Glutamatergic neuron (in vitro differentiated cells): ENCODE data around the gene FIS1. TPM values are rescaled to one million over a fixed set of nuclear protein-coding genes. Genes with fewer than 3 reads are reported as not detected.

ENCODE experiments used
- DNase-seq: peaks from one replicate; pipeline ENCODE4 v3.0.0; 2022
- H3K27ac Mint-ChIP-seq: one replicate; pipeline ENCODE4 v1.8.0; 2020; ENCODE audit warnings: mild to moderate bottlenecking, mixed read lengths, inconsistent platforms; ENCODE audit not compliant: unreplicated experiment
- H3K27me3 Mint-ChIP-seq: one replicate; pipeline ENCODE4 v1.8.0; 2020; ENCODE audit warnings: mild to moderate bottlenecking, moderate library complexity, mixed read lengths, inconsistent platforms; ENCODE audit not compliant: unreplicated experiment
- H3K36me3 Mint-ChIP-seq: one replicate; pipeline ENCODE4 v1.8.0; 2020; ENCODE audit warnings: mild to moderate bottlenecking, mixed read lengths, inconsistent platforms; ENCODE audit not compliant: unreplicated experiment
- H3K4me1 Mint-ChIP-seq: one replicate; pipeline ENCODE4 v1.8.0; 2020; ENCODE audit warnings: mild to moderate bottlenecking, low read depth, mixed read lengths, inconsistent platforms; ENCODE audit not compliant: unreplicated experiment
- H3K4me3 Mint-ChIP-seq: one replicate; pipeline ENCODE4 v1.8.0; 2020; ENCODE audit warnings: mild to moderate bottlenecking, mixed read lengths, inconsistent platforms; ENCODE audit not compliant: unreplicated experiment
- H3K9me3 Mint-ChIP-seq: one replicate; pipeline ENCODE4 v1.8.0; 2020; ENCODE audit warnings: mild to moderate bottlenecking, moderate library complexity, mixed read lengths, inconsistent platforms; ENCODE audit not compliant: unreplicated experiment
- CTCF ChIP-seq: fragments of 200-600 bp; sonication (generic); IDR thresholded peaks from one replicate; pipeline ENCODE4 v1.5.0; 2021; ENCODE audit not compliant: partially characterized antibody, unreplicated experiment
- total RNA-seq: library from RNA; stranded (reverse); fragmentation: NEBNext Ultra II Directional; extraction: Animal tissue kit (Norgen Biotek cat#: 25700); gene quantifications from one replicate; pipeline ENCODE4 v1.2.1, GENCODE V29; 2021; ENCODE audit not compliant: unreplicated experiment

The FIS1 gene
- total RNA-seq, 1 donor from 2014 or later, result 128 TPM

DNA sequence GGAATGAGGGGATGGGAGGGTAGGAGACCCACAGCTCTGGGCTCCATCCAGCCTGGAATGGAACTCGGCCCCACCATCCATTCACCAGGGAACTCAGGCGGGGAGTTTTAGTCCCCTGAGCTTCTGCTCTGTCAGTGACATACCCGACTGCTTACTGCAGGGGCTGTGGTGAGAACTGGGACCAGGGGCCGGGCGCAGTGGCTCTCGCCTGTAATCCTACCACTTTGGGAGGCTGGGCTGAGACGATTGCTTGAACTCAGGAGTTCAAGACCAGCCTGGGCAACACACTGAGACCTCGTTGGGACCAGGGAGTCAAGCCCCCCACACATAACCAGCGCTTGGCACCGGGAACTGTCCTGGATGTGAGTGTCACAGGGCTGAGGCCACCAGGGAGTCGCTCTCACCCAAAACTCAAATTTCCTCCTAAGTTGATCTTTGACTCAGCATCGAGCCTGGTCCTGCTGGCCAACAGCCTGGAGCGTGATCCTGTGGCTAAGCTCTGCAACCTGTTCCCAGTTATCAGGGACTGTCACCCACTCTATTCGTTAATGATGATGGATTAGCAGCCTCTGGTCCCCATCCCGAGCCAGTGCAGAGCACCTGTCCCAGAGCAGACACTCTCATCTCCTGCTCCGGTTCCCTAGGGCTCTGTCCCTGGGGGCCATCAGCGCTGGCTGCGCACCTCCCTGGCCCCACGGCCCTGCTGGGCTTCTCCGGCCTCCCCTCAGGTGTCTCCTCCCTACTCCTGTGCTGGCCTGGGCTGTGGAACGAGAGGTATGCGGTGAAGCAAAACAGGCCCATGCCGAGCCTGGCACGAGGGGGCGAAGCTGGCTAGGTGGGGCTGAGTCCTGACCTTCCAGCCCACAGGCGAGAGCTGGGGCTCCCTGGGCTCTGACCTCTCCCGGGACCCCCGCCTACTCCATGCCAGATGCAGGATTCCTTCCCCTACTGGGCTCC is 6.4 kb downstream of the FIS1 start:
- peak overlapping the region; percentile 74 for H3K27ac Mint-ChIP-seq
- no peaks in the 10 kb centered on the region for H3K36me3 Mint-ChIP-seq

DNA sequence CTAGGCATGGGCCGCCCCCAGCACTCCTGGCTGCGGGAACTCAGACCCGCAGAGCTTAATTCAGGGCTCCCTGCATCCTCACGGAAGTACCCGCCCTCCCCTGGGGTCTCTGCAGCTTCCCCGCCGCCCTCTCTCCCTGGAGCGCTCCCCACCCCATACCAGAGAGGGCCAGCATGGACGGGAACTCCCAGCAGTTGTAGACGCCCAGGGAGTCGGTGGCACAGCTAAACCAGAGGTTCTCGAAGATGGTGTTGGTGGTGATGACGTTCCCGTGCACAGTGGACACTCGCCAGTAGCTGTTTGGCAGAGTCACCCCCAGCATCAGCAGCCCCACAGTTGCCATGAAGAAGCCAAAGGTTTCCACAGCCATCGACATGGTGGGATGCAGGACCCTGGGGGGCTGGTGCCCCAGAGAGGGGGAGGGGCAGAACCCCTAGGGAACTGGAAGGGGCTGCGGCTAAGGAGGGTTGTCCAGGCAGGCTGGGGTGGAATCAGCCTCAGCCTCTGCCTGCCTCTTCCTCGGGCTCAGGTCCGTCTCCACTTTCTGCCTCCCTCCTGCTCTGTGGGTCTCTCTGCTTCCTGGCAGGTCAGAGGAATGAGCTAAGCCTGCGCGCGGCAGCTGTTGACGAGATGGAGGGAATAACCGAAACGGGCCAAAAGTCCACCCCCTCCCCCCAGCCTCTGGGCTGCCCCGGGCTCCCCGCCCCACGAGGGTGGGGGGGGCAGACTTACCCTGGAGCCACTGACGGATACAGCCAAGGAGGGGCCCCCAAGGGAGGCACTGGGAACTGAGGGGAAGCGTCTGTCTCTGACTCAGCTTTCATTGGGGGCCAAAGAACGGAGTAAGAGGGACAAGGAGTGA is 7.4 kb downstream of the FIS1 start, which contains the start of gene CLDN15:
Gene CLDN15, minus strand, starts transcription at position 597 of the 862 bp plus-strand sequence. Its CDS starts 221 bp downstream, at position 376.
- Mint-ChIP-seq H3K36me3 (no peaks in the 10 kb centered on the region), H3K27me3 (peaks cover 3% of the 10 kb centered on the region), H3K4me3 (peak within 1 kb of the TSS; percentile 30), H3K9me3 (peaks cover 4% of the 10 kb centered on the region), H3K27ac (peak within 1 kb of the TSS; percentile 74), H3K4me1 (peaks cover 3% of the 10 kb centered on the region)
- TF ChIP-seq CTCF, result no peak
- DNase-seq, result no peak

More for the DNA sequence above, 6.4 kb downstream of the FIS1 start:
- H3K4me1 Mint-ChIP-seq, result peaks cover 4% of the 10 kb centered on the region
- H3K4me3 Mint-ChIP-seq, result no peak overlapping the region
- no peak for TF ChIP-seq CTCF
- H3K27me3 Mint-ChIP-seq, result peaks cover 3% of the 10 kb centered on the region
- H3K9me3 Mint-ChIP-seq, result peaks cover 4% of the 10 kb centered on the region
- no peak for DNase-seq

DNA sequence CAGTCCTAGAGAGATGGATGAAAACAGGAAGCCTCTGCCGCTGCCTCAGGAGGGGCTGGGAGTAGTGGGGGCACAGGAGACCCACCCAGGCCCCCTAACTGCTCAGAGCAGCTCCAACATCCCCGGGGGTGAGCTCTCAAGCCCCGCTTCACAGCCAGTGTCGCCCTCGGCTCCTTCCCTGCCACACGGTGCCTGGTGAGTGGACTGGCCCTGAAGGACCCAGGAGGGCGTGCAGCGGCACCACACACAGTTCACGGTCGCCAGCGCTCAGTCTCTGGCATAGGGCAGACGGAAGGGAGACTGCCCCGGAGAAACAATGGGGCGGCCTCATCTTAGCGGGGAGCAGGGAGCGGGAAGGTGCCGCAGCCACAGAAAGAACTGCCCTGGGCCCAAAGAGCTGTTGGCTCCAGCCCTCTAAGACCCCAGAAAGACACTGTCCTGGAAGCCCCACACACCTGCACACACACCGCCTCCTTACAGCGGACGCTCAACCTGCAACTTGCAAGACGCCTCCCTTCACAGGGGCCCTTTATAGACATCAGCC is 8.5 kb downstream of the FIS1 start:
- no peaks in the 10 kb centered on the region for H3K36me3 Mint-ChIP-seq
- peaks cover 3% of the 10 kb centered on the region for H3K4me1 Mint-ChIP-seq
- H3K27me3 Mint-ChIP-seq, result peaks cover 5% of the 10 kb centered on the region
- no peak overlapping the region for H3K27ac Mint-ChIP-seq
- H3K4me3 Mint-ChIP-seq, result no peak overlapping the region
- no peak for DNase-seq
- H3K9me3 Mint-ChIP-seq, result peaks cover 4% of the 10 kb centered on the region
- no peak for TF ChIP-seq CTCF

DNA sequence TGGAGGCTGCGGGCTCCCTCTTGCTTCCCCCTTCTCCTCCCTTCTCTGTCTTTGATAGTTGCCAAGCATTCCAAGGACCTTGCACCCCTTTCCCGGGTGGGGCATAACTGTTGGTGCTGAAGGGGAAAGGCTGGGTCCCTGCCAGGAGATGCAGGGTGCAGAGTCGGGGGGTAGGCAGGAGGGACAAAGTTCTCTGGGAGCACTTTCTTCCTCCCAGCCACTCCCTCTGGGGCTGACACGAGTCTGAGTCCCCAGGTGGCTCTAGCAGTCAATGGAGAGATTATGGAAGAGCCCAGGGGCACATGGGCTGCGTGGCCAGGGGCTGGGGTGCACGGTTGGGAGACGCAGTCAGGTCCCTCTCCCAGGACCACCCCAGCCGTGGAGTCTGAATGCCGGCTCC is 9.4 kb downstream of the FIS1 start:
- peaks cover 7% of the 10 kb centered on the region for H3K9me3 Mint-ChIP-seq
- H3K27ac Mint-ChIP-seq, result no peak overlapping the region

More for the DNA sequence above, 9.4 kb downstream of the FIS1 start:
- no peak for TF ChIP-seq CTCF
- Mint-ChIP-seq H3K36me3 (no peaks in the 10 kb centered on the region), H3K4me1 (peaks cover 3% of the 10 kb centered on the region), H3K4me3 (no peak overlapping the region), H3K27me3 (peaks cover 7% of the 10 kb centered on the region)
- no peak for DNase-seq
